NT2/D1 (cell line): ENCODE data around the gene CD96.

Experiments used
- DNase-seq: peaks from one replicate; pipeline ENCODE4 v3.0.0-alpha.2; 2011; ENCODE audit warnings: low read depth, low spot score
- H3K27me3 ChIP-seq: 2 replicates; pipeline ENCODE4 v1.6.0; 2011; ENCODE audit warnings: mild to moderate bottlenecking; ENCODE audit not compliant: insufficient read length, insufficient read depth
- H3K36me3 ChIP-seq: 2 replicates; pipeline ENCODE4 v1.6.1; 2011; ENCODE audit warnings: mild to moderate bottlenecking, low read length, mixed read lengths; ENCODE audit not compliant: insufficient read depth, insufficient read length
- H3K4me1 ChIP-seq: 2 replicates; pipeline ENCODE4 v1.5.1; 2011; ENCODE audit not compliant: insufficient read depth, insufficient read length
- H3K4me3 ChIP-seq: 2 replicates; pipeline ENCODE4 v1.5.1; 2011; ENCODE audit warnings: low read depth; ENCODE audit not compliant: insufficient read length
- H3K9ac ChIP-seq: 2 replicates; pipeline ENCODE4 v1.6.0; 2011; ENCODE audit warnings: low read depth; ENCODE audit not compliant: insufficient read length
- H3K9me3 ChIP-seq: 2 replicates; pipeline ENCODE4 v1.5.1; 2011; ENCODE audit warnings: mild to moderate bottlenecking, low read length; ENCODE audit not compliant: insufficient read depth
- SUZ12 ChIP-seq: IDR thresholded peaks from 2 replicates; pipeline ENCODE4 v1.6.1; 2011; ENCODE audit not compliant: insufficient read length, insufficient read depth; ENCODE audit errors: extremely low read depth
- YY1 ChIP-seq: IDR thresholded peaks from 2 replicates; pipeline ENCODE4 v1.6.1; 2011; ENCODE audit not compliant: insufficient read length, insufficient read depth
- ZNF274 ChIP-seq: IDR thresholded peaks from 2 replicates; pipeline ENCODE4 v1.6.1; 2011; ENCODE audit warnings: mild to moderate bottlenecking, low read depth, low read length

CD96 gene

DNA sequence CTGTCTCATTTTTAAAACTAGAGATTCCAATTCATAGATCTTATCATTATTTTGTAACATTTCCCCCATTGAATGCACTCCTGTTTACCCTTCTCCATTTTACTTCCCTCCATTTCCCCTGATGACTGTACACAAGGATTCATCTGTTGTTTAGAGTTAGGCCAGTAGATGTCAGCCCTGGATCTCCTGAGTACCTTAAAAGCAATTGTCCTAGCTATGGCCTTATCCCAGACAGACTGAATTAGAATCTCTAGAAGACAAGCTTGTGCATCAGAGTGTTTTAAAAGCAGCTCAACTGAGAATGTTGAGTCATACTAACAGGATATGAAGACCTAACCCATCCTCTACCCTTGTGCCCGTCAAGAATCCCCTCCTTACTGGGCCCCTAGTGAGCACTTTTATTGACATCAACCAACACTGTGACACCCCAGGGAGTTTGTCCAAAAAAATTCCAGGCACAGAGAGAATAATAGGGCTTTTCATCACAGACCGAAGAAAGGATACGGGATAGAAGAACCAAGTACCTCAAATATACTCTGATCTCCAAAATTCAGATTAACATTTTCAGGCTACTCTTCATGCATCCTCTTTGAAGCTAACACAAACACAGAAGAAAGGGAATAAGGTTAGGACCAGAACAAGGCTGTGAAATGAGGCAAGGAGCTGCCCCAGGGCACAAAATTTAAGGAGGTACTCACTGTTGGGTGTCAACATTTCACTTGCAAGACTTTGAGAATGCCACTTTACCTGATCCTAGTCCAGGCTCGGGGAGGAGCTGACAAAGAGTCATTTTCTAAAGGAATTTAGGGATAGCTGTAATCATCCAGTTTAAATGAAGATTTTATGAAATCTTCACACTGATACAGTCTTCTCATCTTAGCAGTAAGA is 36.0 kb downstream of the CD96 start:
- no peaks in the 10 kb centered on the region for H3K36me3 ChIP-seq
- no peak overlapping the region for H3K9ac ChIP-seq
- H3K4me1 ChIP-seq = no peaks in the 10 kb centered on the region
- no peak overlapping the region for H3K4me3 ChIP-seq
- peaks cover 6% of the 10 kb centered on the region; the same call in 1 of the 2 replicates for H3K9me3 ChIP-seq
- TF ChIP-seq SUZ12 = no peak
- TF ChIP-seq ZNF274 = no peak
- no peak for TF ChIP-seq YY1
- peak; percentile 11 for DNase-seq
- no peaks in the 10 kb centered on the region for H3K27me3 ChIP-seq

DNA sequence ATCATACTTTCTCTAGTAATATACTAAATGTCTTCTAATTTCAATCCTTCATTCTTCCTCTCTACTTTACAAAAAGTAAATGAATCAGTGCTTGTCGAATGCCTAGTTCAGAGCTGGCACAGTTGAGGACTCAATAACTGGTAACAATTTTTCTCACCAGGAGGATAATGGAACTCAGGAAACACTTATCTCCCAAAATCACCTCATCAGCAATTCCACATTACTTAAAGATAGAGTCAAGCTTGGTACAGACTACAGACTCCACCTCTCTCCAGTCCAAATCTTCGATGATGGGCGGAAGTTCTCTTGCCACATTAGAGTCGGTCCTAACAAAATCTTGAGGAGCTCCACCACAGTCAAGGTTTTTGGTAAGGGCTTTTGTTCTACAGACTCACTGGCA is 36.9 kb downstream of the CD96 start:
- peaks cover 13% of the 10 kb centered on the region; the same call in 1 of the 2 replicates for H3K9me3 ChIP-seq
- H3K27me3 ChIP-seq = no peaks in the 10 kb centered on the region
- no peaks in the 10 kb centered on the region for H3K4me1 ChIP-seq
- no peak for TF ChIP-seq ZNF274
- TF ChIP-seq YY1 = no peak
- TF ChIP-seq SUZ12 = no peak
- H3K36me3 ChIP-seq = no peaks in the 10 kb centered on the region
- no peak overlapping the region for H3K4me3 ChIP-seq
- no peak for DNase-seq
- H3K9ac ChIP-seq = no peak overlapping the region

DNA sequence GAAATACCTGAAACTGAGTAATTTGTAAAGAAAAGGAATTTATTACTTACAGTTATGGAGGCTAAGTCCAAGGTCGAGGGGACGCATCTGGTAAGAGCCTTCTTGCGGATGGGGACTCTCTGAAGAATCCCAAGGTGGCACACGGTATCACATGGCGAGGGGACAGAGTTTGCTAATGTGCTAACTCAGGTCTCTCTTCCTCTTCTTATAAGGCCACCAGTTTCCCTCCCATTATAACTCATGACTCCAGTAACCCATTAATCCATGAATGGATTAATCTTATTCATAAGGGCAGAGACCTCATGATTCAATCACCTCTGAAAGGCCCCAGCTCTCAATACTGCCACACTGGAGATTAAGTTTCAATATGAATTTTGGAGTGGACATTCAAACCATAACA is 37.5 kb downstream of the CD96 start:
- no peak for DNase-seq
- Histone ChIP-seq H3K9me3 (peaks cover 13% of the 10 kb centered on the region; the same call in 1 of the 2 replicates), H3K27me3 (no peaks in the 10 kb centered on the region), H3K4me1 (no peaks in the 10 kb centered on the region), H3K36me3 (no peaks in the 10 kb centered on the region), H3K4me3 (no peak overlapping the region), H3K9ac (no peak overlapping the region)
- TF ChIP-seq YY1 (no peak), SUZ12 (no peak), ZNF274 (no peak)

- H3K9ac ChIP-seq = no peak overlapping the region
- no peaks in the 10 kb centered on the region for H3K27me3 ChIP-seq
- no peaks in the 10 kb centered on the region for H3K4me1 ChIP-seq
- H3K9me3 ChIP-seq = peaks cover 17% of the 10 kb centered on the region
- no peaks in the 10 kb centered on the region for H3K36me3 ChIP-seq
- DNase-seq = no peak
- TF ChIP-seq YY1 = no peak
- no peak for TF ChIP-seq ZNF274
- no peak for TF ChIP-seq SUZ12
- no peak overlapping the region for H3K4me3 ChIP-seq
These were observed 39.6 kb downstream of the CD96 start for GRCh38 chr3:111581403-111582119.

DNA sequence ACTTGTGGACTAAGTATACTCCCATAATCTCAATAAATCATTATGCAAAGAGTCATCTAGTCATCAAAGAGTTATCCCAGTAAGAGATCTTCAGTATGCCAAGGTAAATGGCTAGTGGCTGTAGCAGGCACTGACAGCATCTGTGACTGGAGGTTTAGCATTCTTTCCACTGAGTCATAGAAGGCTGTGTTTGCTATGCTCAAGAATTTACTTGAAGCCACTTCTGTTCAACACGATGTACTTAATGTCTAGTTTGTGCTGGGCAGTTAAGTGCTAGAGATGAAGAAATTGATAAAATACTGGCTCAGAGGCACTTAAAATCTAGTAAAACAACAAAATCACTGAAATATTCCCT is 40.1 kb downstream of the CD96 start:
- no peak overlapping the region for H3K4me3 ChIP-seq
- no peaks in the 10 kb centered on the region for H3K4me1 ChIP-seq
- H3K9ac ChIP-seq = no peak overlapping the region
- H3K27me3 ChIP-seq = no peaks in the 10 kb centered on the region
- no peaks in the 10 kb centered on the region for H3K36me3 ChIP-seq
- H3K9me3 ChIP-seq = peaks cover 22% of the 10 kb centered on the region
- TF ChIP-seq SUZ12 = no peak
- TF ChIP-seq ZNF274 = no peak
- TF ChIP-seq YY1 = no peak
- DNase-seq = no peak

GRCh38 chr3:111584744-111585143 is 42.7 kb downstream of the CD96 start:
- no peak for DNase-seq
- H3K9me3 ChIP-seq = peaks cover 28% of the 10 kb centered on the region
- TF ChIP-seq YY1 = no peak
- no peak for TF ChIP-seq ZNF274
- no peak for TF ChIP-seq SUZ12
- H3K27me3 ChIP-seq = no peaks in the 10 kb centered on the region
- H3K9ac ChIP-seq = no peak overlapping the region
- H3K4me1 ChIP-seq = no peaks in the 10 kb centered on the region
- H3K36me3 ChIP-seq = no peaks in the 10 kb centered on the region
- H3K4me3 ChIP-seq = no peak overlapping the region

DNA sequence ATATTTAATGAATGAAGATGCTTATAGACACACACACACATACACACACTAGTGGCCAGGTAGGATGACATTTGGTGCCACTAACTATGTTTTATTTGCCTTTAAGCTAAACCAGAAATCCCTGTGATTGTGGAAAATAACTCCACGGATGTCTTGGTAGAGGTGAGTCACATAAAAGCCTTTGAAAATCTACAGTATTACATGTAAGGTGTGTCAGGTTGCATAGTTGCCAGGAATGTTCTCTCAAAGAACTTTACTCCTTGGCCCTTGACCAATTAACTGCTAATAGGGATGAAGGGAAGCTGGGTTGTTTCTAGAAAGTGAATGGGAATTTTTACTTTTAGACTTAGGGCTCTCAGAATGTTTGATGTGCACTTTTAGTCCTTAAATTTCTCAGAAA is 43.2 kb downstream of the CD96 start:
- Histone ChIP-seq H3K4me1 (no peaks in the 10 kb centered on the region), H3K9ac (no peak overlapping the region), H3K36me3 (no peaks in the 10 kb centered on the region), H3K9me3 (peaks cover 28% of the 10 kb centered on the region), H3K4me3 (no peak overlapping the region), H3K27me3 (no peaks in the 10 kb centered on the region)
- no peak for TF ChIP-seq SUZ12
- TF ChIP-seq ZNF274 = no peak
- TF ChIP-seq YY1 = no peak
- DNase-seq = no peak
